ENCODE measurements around the gene EFCAB8.
"Not testable (repeated sequence)": the region's sequence is repeated elsewhere in the genome, so short reads cannot be mapped to it uniquely, and the experiment has no call there.

EFCAB8 gene

GRCh38 chr20:32842688-32843524 is 15.8 kb upstream of the EFCAB8 start:
- no peak for DNase-seq

- DNase-seq: no peak
Observed at GRCh38 chr20:32845786-32846185, 12.9 kb upstream of the EFCAB8 start.

GRCh38 chr20:32846852-32847251 is 11.9 kb upstream of the EFCAB8 start:
- no peak for DNase-seq

GRCh38 chr20:32847964-32848363 is 10.8 kb upstream of the EFCAB8 start:
- no peak for DNase-seq

- no peak for DNase-seq
Observed at GRCh38 chr20:32848846-32849245, 9.9 kb upstream of the EFCAB8 start.

DNA sequence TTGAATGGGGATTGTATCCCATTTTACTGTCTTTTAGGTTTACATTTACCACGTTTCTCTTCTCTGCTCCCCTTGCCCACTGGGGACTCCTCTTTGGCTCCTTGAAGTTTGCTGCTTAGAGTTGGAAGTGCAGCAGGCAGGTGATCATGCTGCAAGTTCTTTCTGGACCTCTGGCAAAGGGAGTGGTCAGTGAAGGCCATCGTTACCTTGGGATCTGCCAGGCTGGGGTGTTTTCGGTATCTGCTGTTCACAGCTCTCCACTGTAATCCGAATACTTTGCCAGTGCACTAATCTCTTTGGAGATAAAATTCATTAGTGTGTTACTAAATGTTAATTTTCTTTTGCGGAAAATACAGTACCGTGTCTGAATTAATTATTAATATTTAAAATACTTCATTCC is 9.1 kb upstream of the EFCAB8 start:
- DNase-seq: no peak

DNA sequence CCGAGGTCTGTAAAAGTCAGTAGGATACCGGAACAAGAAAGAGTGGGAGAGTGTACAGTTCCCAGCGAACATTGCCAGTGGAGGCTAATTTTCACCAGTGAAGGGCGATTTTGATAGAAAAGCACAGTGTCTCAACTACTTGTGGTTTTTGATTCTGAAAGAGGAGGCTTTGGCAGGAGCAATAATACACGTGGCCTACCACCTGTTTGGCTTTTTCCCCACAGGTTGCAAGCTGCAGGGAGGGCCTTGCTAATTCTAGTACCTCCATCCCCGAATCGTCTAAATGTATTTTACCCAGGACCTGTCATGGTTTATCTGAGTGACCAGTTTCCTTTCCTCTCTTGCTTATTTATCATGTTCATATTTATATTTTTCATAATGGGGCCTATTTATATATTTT is 3.3 kb upstream of the EFCAB8 start:
- no peak for DNase-seq

GRCh38 chr20:32858189-32858588 is 534 bp upstream of the EFCAB8 start:
- DNase-seq: no peak

- DNase-seq: no peak
Observed at GRCh38 chr20:32861446-32861845, 2.7 kb downstream of the EFCAB8 start.

DNA sequence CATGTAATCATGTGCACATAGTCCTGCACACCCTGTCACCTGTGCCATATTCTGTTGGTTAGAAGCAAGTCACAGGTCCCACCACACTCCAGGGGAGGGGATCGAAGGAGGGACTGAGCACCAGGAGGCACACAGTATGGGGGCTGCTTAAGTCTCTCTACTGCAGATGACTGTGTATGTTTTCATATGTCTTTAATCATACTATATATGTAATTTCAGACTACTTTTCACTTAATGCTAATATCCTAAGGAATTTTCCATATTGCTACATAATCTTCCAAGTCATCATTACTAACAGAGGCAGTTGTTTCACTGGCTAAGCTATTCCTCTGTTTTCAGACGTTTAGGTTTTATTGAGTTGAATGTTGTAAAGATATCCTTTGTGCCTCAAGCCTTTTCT is 10.8 kb downstream of the EFCAB8 start:
- no peak for DNase-seq

DNA sequence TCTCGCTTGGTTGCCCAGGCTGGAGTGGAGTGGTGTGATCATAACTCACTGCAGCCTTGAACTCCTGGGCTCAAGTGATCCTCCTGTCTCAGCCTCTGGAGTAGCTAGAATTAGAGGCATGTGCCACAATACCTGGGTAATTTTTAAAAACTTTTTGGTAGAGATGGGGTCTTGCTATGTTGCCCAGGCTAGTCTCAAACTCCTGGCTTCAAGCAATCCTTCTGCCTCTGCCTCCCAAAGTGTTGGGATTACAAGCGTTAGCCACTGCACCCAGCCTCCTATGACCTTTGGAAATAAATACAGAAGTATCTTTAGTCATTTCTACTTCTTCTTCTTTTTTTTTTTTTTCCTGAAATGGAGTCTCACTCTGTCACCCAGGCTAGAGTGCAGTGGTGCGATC is 11.8 kb downstream of the EFCAB8 start:
- DNase-seq: not testable (repeated sequence)

- no peak for DNase-seq
Observed at GRCh38 chr20:32870985-32871384, 12.3 kb downstream of the EFCAB8 start.

GRCh38 chr20:32871627-32872160 is 13.0 kb downstream of the EFCAB8 start:
- DNase-seq: no peak

- no peak for DNase-seq
Observed at GRCh38 chr20:32872266-32872665, 13.5 kb downstream of the EFCAB8 start.

DNA sequence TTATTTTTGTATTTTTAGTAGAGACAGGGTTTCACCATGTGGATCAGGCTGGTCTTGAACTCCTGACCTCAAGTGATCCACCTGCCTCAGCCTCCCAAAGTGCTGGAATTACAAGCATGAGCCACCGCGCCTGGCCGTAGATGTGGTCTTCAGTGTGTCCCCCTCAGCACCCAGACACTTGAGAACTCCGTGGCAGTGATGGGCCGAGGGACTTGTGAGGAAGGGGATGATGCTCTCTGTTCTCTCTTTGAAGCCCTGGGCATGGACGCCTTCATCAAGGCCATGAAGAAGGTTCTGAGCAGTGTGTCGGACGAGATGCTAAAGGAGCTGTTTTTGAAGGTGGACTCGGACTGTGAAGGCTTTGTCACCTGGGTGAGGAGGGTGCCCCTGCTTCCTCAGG is 16.9 kb downstream of the EFCAB8 start:
- DNase-seq: no peak

DNA sequence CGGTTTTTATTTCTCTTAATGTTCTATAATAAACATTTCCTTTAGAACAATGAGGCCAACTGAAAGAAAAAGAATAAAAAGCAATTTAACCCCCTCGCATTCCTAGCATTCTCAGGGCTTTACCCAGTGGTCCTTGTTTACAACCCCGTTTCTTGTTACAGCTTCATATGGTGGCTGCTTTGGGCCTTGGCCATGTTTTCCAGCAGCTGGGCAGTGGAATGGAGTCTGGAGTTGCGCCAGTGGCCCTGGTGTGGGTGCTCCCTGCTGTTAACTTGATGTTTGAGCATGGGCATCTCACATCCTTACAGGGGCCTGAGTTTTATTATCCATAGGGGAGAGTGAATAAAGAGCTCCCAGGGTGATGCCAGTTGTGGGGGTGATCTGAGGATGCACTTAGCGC is 18.8 kb downstream of the EFCAB8 start:
- DNase-seq: no peak

DNA sequence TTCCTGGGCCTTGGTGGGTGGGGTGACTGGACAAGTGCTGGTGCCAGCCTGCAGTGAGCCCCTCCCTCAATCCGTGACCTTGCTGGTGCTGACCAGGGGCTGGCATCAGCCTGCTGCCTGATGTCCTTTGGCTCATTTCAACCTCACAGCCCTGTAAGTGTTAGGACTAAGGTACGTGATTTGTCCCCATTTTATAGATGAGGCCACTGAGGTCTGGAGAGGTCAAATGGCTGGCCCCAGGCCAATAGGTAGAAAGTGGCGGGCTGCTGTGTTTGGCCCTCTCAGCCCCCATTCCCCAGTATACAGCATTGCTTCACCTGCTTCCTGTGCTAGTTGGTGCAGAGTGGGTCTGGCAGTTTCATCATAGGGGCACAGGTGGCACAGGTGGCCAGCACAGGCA is 20.1 kb downstream of the EFCAB8 start:
- no peak for DNase-seq

DNA sequence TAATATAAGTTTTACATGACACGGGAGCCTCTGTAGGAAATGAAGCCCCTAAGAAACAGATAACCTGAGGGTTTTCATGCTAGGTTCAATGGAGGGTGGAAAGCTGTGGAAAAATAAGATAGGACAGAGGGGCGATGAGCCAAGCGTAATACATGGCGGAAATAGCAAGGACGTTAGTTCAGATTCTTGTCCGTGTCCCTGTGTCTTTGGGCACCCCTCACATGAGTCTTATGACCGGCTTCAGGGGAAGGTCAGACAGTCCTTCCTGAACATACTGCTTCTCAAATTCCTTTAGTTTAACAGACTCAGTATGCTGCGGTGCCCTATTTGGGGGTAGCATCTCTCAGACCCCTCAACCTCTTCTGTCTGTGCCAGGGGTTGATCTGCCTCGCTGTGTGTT is 20.8 kb downstream of the EFCAB8 start:
- DNase-seq: no peak

GRCh38 chr20:32880635-32881034 is 21.9 kb downstream of the EFCAB8 start:
- DNase-seq: no peak

- no peak for DNase-seq
Observed at GRCh38 chr20:32883081-32883480, 24.4 kb downstream of the EFCAB8 start.

DNA sequence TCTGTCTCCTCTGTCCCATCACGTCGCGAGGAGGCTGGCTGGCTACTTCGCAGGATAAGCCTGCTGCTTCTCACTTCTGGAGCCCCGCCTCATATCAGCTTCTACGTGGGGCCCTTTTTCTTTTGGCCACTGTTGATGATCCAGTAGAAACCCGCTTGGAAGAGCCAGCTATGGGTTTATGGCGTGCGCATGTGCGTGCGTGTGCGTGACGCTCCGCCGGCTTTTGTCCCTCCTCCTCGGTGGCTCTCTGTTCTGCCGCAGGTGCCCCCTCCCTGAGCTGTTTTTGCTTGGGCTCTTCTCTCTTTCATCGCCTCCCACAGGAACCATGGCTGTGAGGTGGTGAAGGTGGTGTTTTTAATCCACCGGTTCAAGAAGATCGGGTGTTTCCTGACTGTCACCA is 26.5 kb downstream of the EFCAB8 start:
- no peak for DNase-seq

DNA sequence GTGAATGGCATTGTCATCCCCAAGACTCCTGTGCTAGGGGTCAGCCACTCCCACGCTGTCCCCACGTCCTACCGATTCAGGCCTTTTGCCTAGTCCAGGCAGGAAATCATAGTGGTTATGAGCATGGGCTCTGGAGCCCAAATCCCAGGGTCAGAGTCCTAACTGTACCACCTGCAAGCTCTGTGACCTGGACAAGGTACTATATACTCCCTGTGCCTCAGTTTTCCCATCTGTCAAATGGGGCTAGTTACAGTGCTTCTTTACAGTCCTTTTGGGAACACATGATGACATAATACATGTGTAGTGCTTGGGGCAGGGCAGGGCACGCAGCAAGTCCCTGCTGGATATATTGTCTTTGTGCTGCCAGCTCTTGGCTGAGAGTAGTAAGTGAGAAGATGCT is 27.2 kb downstream of the EFCAB8 start:
- DNase-seq: no peak

DNA sequence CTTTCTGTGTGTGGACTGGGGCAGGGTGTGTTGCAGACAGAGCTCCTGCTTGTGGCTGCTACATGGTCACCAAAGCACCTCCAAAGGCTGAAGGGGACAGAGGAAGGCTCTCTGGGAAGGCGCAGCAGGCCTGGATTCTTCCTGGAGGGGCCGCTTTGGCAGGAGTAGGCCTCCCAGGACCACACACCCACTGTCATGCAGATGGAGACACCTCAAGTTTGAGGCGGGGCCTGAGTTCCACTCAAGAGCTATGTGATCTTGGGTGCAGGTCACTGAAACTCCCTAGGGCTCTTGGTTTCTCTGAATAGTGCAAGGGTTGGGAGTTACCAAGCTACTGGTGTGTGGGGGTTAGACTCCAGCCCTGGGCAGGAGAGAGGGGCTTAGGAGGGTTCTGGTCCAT is 27.9 kb downstream of the EFCAB8 start:
- no peak for DNase-seq

DNA sequence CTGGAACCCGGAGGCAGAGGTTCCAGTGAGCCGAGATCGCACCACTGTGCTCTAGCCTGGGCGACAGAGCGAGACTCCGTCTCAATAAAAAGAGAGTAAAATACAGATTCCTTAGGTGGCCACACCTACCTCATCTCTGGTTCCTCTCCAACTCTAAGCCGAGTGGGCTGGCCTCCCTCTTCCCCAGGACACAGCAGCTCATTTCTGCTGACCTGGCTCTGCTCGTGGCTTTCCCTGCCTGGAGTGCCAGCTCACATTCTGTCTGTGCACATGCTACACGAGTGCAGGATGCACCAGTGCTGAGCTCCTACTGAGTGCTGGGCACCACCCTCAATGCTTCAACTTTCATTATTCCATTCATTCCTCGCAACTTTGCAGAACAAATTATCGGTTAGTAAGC is 28.8 kb downstream of the EFCAB8 start:
- no peak for DNase-seq

DNA sequence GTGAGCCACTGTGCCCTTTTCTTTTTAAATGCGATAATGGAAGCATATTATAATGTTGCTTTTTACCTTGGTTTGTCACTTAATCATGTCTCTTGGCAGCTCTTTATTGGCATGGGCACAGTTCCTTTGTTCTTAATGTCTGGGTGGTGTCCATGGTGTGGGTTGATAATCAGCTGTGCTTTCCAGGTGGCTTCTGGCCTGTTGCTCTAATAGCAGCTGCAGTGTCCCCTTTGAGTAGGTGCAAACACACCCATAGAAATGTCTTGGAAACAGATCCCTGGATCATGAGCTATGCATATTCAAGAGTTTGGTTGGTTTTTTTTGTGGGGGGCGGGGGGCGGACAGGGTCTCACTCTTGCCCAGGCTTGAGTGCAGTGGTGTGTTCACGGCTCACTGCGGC is 29.9 kb downstream of the EFCAB8 start:
- DNase-seq: no peak

Measured in stimulated activated CD4-positive, alpha-beta T cell treated with anti-CD3 and anti-CD28 coated beads, Interleukin-4, amount 100 ng/mL, for 4 hours (primary cell).